GM10847 (cell line): ENCODE measurements around the gene WWTR1.

Source experiments
- POLR2A ChIP-seq: IDR thresholded peaks from 2 replicates; pipeline ENCODE4 v1.6.1; 2011; ENCODE audit not compliant: insufficient read length; ENCODE audit errors: extremely low read depth

The WWTR1 gene

DNA sequence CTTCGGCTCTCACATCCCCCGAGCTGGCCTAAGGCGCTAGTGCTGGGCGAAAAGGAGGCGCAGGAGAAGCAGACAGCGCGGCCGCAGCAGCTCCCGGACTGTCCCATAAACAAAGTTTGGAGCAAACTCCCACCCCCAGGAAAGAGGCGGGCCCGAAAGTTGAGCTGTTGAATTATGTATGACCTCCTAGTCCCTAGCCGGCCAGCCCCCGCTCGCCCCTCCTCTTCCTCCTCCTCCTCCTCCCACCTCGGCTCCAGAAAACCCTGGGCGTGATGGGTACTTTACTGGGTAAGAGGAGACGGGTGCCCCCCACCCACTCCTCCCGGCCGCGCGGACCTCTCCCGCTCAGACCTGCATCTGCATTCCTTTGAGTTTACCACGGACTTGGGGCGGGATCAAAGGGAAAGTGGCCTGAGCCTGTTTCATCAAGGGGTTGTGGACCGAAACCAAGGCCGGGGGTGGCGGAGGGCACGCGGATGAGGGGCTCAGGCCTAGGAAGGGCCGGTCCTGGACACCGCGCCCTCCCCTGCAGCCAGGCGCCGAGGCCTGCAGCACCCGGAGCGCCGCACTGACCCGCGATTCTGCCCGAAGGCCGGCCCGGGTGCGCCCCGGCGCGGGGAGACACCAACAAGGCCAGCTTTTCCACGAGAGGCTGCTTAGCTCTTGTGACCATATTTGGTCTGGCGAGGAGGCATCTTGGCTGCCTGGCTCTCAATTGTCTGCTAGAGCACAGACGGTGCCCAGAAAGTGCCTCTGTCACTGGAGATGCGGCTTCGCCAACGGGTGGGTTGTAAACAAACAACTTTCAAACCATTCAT is at the start of gene WWTR1:
Gene WWTR1, minus strand, starts transcription at position 100 of the 818 bp plus-strand sequence. CDS start 719 bp downstream, outside the sequence.
- no peak for TF ChIP-seq POLR2A

DNA sequence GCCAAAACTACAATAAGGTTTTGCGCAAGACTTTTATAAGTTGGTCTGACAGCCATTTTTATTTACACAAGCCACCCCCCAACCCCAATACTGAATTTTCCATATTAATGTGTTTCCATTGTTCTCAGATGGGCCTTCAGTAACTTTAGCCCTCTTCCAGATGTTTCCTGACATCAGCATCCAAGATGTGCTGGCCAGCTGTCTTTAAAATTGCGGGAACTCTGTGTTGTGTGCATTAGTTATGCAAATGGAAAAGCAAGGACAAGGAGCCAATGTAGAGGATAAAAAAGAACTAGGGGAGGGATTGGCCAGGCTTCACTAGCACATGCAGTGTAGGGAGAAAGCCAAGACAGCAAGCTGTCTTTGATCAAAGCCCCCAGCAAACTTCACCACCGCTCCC is 49.1 kb upstream of the WWTR1 start:
- no peak for TF ChIP-seq POLR2A

DNA sequence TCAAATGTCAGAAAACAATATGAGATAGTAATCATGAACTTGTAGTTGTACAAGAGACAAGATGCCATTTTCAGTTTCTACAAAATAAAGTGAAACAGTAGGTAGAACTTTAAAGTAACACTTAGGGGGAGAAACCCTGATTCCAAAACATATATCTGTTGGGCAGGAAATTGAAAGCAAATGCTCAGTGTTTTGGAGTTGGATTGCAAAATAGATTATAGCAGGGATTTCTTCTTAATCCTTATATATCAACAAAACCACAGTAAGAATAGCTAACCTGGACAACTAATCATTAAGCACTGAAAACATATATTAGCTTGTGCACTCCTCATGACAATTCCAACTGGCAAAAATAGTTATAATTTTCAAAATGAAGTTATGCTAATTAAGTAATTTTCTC is 47.6 kb upstream of the WWTR1 start:
- no peak for TF ChIP-seq POLR2A

- TF ChIP-seq POLR2A: no peak
These were observed 45.6 kb upstream of the WWTR1 start for GRCh38 chr3:149703466-149703865.

GRCh38 chr3:149702691-149703441 is 45.0 kb upstream of the WWTR1 start:
- TF ChIP-seq POLR2A: no peak

DNA sequence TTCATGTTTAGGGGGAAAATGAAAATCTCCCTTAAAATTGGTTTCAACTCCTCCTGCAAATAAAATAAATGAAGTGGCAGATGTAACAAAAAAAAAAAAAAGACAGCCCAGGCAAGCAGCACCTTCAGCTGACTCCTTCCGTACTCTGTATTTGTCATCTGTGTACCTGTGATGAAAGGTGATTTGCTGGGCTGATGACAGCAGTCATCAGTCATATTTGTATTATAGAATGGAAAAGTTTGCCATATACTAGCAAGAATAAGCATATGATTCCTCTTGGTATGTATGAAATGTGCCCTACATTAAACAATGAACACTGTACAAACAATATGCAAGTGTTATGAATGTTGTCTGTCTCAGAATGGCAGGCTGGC is 44.1 kb upstream of the WWTR1 start:
- no peak for TF ChIP-seq POLR2A

- TF ChIP-seq POLR2A: no peak
These were observed 43.6 kb upstream of the WWTR1 start for GRCh38 chr3:149701206-149701976.

GRCh38 chr3:149688122-149688757 is 30.4 kb upstream of the WWTR1 start:
- no peak for TF ChIP-seq POLR2A

DNA sequence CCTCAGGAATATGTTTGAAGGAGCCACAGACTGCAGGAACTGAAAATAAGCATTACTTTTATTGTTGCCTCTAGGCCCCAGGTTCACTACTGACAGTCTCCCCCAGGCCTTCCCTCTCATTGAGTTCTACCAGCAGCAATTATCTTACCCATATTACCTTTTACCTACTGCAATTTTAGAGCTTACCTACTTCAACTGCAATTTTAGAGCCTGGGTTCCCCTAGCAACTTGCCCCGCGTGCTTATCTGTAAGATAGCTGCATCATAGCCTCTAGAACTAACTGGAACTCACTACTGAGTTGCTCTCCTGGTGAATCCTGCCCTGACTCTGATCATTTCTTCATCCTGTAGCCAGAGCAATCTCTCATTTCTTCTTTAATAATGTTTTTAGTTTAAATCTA is 29.2 kb upstream of the WWTR1 start:
- no peak for TF ChIP-seq POLR2A

DNA sequence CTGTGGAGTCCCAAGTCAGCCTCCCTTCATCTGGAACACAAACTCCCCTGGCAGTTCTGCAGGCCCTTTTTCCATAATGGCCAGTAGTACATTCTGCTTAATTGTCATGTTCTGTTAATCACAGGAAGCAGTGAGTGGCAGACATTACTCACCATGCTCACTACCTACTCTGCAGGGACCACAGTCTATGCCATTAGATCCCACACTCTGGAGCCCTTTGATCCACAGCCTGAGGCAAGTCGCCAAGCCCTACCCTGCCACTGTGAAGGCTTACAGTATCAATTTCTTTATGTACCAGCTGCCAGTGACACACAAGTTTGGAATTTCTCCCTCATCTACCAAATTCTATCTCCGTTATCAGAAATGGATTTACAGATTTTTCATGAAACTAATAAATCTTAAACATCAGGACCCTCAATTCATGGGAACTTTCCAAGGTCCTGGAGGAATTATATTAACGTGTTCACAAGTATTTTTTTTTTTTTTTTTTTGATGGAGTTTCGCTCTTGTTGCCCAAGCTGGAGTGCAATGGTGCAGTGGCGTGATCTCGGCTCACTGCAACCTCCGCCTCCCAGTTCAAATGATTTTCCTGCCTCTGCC is 20.6 kb upstream of the WWTR1 start:
- TF ChIP-seq POLR2A: no peak

DNA sequence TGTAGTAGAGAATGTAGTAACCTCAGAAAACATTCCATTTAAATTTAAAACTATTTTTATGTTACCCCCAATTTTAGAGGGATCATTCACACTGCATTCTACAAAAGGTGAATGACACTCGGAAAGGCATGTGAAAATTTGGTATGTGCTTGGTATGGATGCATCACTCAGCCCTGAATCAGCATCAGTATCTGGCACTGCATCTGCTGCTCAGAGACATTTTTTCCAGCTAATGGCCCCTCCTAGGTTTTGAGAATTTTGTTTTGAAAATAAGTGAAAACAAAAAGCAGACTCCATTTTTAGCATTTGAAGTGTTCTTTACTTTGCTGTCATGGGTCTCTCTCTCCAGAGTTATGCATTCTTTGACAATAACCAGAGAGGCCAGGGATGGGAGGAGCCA is 15.6 kb upstream of the WWTR1 start:
- TF ChIP-seq POLR2A: no peak

- TF ChIP-seq POLR2A: no peak
These were observed 13.1 kb upstream of the WWTR1 start for GRCh38 chr3:149670742-149671492.

- TF ChIP-seq POLR2A: no peak
These were observed 9.8 kb upstream of the WWTR1 start for GRCh38 chr3:149667576-149667975.

DNA sequence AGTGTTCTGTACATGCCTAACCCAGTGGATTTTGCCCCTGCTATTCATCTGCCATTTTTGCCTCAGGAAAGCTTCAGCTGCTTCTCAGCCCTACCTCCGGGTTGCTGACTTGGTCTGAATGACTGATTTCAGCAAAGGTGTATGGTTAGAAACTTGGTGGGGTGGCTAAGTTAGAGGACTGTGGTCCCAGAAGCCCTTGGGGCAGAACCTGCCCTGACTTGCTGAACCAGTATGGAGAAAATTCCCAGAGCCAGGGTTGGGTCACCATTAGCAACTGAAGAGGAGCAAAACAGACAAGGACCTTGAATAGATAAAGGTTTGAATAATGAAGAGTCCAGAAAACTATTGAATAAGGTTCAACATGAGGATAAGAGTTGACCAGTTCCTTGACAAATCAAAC is 6.1 kb upstream of the WWTR1 start:
- TF ChIP-seq POLR2A: no peak
